Hair follicular keratinocyte (primary cell): Measurements from ENCODE around the gene ADAMTS10. TPM values are rescaled to one million over a fixed set of nuclear protein-coding genes. Genes with fewer than 3 reads are reported as not detected.

Experiments used
- total RNA-seq: library from RNA; depleted of rRNA; stranded (reverse); fragments of >200 nt; gene quantifications from 2 replicates; pipeline ENCODE4 v1.2.3, GENCODE V29; 2015

Gene ADAMTS10
- total RNA-seq: not detected in 2 replicates

DNA sequence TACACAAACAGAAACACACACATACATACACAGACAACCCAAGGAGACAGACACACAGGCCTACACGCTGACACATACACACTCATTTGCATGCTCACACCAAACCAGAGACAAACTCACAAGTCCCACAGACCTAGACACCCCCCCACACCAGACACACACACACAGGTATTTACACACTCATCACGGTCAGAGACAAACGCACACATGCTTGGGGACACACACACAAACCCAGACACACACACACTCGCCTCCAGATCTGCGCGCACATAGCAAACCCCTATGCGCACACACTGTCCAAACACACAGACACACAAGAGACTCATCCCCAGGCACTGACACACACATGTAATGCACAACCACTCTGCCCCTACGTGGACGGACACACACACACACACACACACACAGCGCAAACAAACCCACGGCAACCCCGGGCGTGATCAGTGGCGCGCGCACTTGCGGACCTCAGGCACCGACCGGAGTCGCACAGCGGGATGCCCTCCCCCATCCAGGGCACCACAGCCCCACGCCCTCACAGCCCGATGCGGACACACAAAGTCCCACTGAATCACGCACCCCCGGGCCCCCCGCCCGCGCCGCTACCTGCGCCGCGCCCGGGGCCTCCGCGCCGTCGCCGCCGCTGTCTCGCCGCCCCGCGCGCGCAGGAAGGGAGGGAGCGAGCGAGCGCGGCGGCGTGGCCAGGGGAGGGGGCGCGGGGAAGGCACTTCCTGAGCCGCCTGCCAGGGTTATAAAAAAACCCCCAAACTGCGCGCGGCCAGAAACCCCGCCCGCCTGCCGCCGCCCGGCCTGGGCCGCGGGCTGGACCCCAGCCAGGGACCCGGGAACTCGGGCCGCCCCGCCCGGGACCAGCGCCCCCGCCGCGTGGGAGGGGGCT lies at the start of gene ADAMTS10:
Gene ADAMTS10, minus strand, starts transcription at position 675 of the 895 bp plus-strand sequence. CDS start 5,005 bp downstream, outside the sequence.

DNA sequence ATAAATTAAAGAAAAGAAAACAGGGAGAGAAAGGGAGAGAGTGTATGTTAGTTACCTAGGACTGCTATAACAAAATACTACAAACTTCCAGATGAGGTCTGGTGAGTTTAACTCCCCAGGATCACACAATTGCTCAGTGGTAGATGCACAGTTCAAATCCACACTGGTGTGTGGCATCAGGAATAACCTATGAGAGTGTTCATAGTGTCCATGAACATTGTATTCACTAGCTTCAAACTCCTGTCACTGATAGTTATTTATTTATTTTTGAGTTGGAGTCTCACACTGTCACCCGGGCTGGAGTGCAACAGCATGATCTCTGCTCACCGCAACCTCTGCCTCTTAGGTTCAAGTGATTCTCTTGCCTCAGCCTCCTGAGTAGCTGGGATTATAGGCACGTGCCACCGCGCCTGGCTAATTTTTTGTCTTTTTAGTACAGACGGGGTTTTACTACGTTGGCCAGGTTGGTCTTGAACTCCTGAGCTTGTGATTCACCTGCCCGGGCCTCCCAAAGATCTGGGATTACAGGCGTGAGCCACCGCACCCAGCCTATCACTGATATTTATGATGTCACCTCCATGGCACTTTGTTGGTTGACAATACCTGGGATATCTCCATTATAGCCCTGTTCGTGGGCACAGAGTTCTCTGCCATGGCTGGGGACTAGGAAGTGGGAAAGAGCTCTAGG lies 19.6 kb upstream of the ADAMTS10 start, which contains the start of gene NFILZ:
Gene NFILZ, plus strand, starts transcription at position 638 of the 688 bp plus-strand sequence. CDS start 46,133 bp downstream, outside the sequence.

DNA sequence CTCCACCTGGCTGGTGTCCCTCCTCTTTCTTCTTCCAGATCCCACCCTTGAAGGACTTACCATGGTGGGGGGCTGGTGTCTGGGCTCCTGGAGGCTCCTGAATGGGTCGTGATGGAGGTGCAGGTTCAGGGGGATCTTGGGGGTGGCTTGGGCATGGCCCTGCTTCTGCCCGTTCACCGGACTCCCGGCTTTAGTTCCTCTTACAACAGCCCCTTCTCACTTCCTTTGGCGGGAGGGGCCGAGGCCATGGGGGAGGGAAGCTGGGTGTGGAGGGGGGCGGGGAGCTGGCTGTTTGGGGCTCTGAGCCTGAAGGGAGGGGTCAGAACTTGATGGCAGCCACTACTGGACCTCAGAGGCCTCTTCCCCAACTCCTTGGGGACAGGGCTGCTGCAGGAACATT lies 33.3 kb downstream of the ADAMTS10 start, which contains the start of gene MYO1F:
Gene MYO1F, minus strand, starts transcription at position 196 of the 400 bp plus-strand sequence. Its CDS starts 133 bp downstream, at position 63.

Other genes with a start within 250 kb of the ADAMTS10 start
- 121 and 161 TPM in 2 replicates for gene ANGPTL4, start 246.6 kb downstream of the ADAMTS10 start, total RNA-seq
- gene RAB11B, start 220.4 kb downstream of the ADAMTS10 start, total RNA-seq: 14.3 and 21.9 TPM in 2 replicates
- 52.5 and 80.2 TPM in 2 replicates for gene MARCHF2, start 197.4 kb downstream of the ADAMTS10 start, total RNA-seq
- 48.3 and 116 TPM in 2 replicates for gene HNRNPM, start 165.7 kb downstream of the ADAMTS10 start, total RNA-seq
- not detected in 2 replicates for gene PRAM1, start 108.1 kb downstream of the ADAMTS10 start, total RNA-seq
- 2.3 and 3.7 TPM in 2 replicates for gene ZNF414, start 96.5 kb downstream of the ADAMTS10 start, total RNA-seq
- 0.31 TPM in 1 of 2 replicates, not detected in the other for gene MYO1F, start 33.3 kb downstream of the ADAMTS10 start, total RNA-seq
- gene NFILZ, start 19.9 kb upstream of the ADAMTS10 start, total RNA-seq: not detected in 2 replicates
- not detected in 2 replicates for gene ACTL9, start 88.1 kb upstream of the ADAMTS10 start, total RNA-seq
- not detected in 2 replicates for gene OR2Z1, start 110.9 kb upstream of the ADAMTS10 start, total RNA-seq
- gene ZNF558, start 221.6 kb upstream of the ADAMTS10 start, total RNA-seq: 12.8 and 20.3 TPM in 2 replicates
- gene MBD3L1, start 221.7 kb upstream of the ADAMTS10 start, total RNA-seq: not detected in 2 replicates